Measurements from ENCODE around the gene ARV1. TPM values are rescaled to one million over a fixed set of nuclear protein-coding genes. Genes with fewer than 3 reads are reported as not detected.
"Not testable (repeated sequence)": the region's sequence is repeated elsewhere in the genome, so short reads cannot be mapped to it uniquely, and the experiment has no call there.

The ARV1 gene
- polyA plus RNA-seq, 1 donor from 2014 or later, result 63.4 TPM

DNA sequence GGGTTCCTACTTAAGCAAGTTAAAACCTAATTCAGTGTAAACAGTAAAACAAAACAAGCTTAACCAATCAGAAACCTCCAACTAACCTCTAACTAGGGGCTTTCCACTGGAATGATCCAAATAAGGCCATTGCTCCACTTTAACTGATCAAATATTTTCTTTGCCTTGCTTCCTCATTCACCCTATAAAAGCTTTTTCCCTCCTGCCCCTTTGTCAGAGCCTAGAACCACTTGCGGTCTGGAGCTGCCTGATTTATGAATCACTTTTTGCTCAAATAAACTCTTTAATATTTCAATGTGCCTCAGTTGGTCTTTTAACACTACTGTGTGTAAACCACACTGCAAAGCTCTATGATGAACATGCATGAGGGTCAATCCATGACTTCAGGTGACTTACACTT is 65.7 kb downstream of the ARV1 start:
- no peaks in the 10 kb centered on the region for H3F3A ChIP-seq (ENCODE audit: insufficient read depth, low read length, poor library complexity, severe bottlenecking)
- H2AFZ ChIP-seq (ENCODE audit: low read depth, low read length), result no peak overlapping the region
- H4K20me1 ChIP-seq (ENCODE audit: insufficient read depth), result no peaks in the 10 kb centered on the region
- H3K27ac ChIP-seq (ENCODE audit: low read length), result no peak overlapping the region
- no peaks in the 10 kb centered on the region for H3K9me2 ChIP-seq (ENCODE audit: insufficient read depth, low read length)
- H3K4me2 ChIP-seq (ENCODE audit: low read length), result no peak overlapping the region
- peaks cover 30% of the 10 kb centered on the region for H3K27me3 ChIP-seq (ENCODE audit: insufficient read depth, low read depth, low read length)
- no peak for TF ChIP-seq EZH2 (IDR thresholded peaks at IDR 0.05; ENCODE audit: borderline replicate concordance, insufficient read depth, low read length, poor library complexity, severe bottlenecking)
- TF ChIP-seq, protein P1, sequence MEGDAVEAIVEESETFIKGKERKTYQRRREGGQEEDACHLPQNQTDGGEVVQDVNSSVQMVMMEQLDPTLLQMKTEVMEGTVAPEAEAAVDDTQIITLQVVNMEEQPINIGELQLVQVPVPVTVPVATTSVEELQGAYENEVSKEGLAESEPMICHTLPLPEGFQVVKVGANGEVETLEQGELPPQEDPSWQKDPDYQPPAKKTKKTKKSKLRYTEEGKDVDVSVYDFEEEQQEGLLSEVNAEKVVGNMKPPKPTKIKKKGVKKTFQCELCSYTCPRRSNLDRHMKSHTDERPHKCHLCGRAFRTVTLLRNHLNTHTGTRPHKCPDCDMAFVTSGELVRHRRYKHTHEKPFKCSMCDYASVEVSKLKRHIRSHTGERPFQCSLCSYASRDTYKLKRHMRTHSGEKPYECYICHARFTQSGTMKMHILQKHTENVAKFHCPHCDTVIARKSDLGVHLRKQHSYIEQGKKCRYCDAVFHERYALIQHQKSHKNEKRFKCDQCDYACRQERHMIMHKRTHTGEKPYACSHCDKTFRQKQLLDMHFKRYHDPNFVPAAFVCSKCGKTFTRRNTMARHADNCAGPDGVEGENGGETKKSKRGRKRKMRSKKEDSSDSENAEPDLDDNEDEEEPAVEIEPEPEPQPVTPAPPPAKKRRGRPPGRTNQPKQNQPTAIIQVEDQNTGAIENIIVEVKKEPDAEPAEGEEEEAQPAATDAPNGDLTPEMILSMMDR (IDR thresholded peaks at IDR 0.05; ENCODE audit: poor library complexity, severe bottlenecking), result no peak
- TF ChIP-seq POLR2AphosphoS5 (IDR thresholded peaks at IDR 0.05), result no peak
- no peak for TF ChIP-seq MXI1 (conservative IDR thresholded peaks at IDR 0.05; ENCODE audit: poor library complexity, severe bottlenecking)
- TF ChIP-seq RAD21 (conservative IDR thresholded peaks at IDR 0.05), result no peak
- no peak for TF ChIP-seq EP300 (conservative IDR thresholded peaks at IDR 0.05; ENCODE audit: poor library complexity, severe bottlenecking)
- TF ChIP-seq TAF1 (IDR thresholded peaks at IDR 0.05; ENCODE audit: low read depth), result no peak
- no peak for TF ChIP-seq SMC3 (conservative IDR thresholded peaks at IDR 0.05; ENCODE audit: poor library complexity)
- TF ChIP-seq REST (IDR thresholded peaks at IDR 0.05; ENCODE audit: borderline replicate concordance), result no peak
- no peaks in the 10 kb centered on the region for H3K9me3 ChIP-seq (ENCODE audit: low read length)
- no peaks in the 10 kb centered on the region for H3K36me3 ChIP-seq (ENCODE audit: insufficient read depth, low read length)
- H3K9ac ChIP-seq (ENCODE audit: low read length), result no peak overlapping the region
- H3K4me3 ChIP-seq (ENCODE audit: low read length), result no peak overlapping the region
- no peaks in the 10 kb centered on the region for H3K79me2 ChIP-seq (replicated peaks; ENCODE audit: insufficient read depth, low read length)

DNA sequence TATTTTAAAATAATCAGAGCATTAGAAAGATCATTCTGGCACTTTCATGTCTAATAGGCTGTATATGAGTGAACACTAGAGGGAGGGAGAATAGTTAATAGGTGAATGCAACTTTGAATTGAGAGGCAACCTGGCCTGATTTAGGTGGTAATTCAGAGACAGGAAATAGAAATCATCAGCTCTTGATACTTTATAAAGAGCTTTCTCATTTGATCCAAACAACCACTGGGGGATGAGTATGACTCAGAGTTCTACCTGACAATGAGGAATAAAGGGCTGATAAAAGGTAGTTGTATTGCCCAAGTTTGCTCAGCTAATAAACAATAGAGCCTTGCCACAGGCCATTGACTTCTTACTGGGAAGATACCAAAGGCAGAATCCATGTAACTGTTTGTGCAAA is 66.4 kb downstream of the ARV1 start:
- Histone ChIP-seq H3K36me3 (ENCODE audit: insufficient read depth, low read length) (no peaks in the 10 kb centered on the region), H3K4me3 (ENCODE audit: low read length) (no peak overlapping the region), H3K9ac (ENCODE audit: low read length) (no peak overlapping the region), H3K79me2 (replicated peaks; ENCODE audit: insufficient read depth, low read length) (no peaks in the 10 kb centered on the region), H4K20me1 (ENCODE audit: insufficient read depth) (no peaks in the 10 kb centered on the region), H3K27me3 (ENCODE audit: insufficient read depth, low read depth, low read length) (peaks cover 26% of the 10 kb centered on the region), H3K9me2 (ENCODE audit: insufficient read depth, low read length) (no peaks in the 10 kb centered on the region), H3K9me3 (ENCODE audit: low read length) (no peaks in the 10 kb centered on the region), H2AFZ (ENCODE audit: low read depth, low read length) (no peak overlapping the region), H3K4me2 (ENCODE audit: low read length) (no peak overlapping the region), H3F3A (ENCODE audit: insufficient read depth, low read length, poor library complexity, severe bottlenecking) (no peaks in the 10 kb centered on the region), H3K27ac (ENCODE audit: low read length) (no peak overlapping the region)
- TF ChIP-seq EZH2 (IDR thresholded peaks at IDR 0.05; ENCODE audit: borderline replicate concordance, insufficient read depth, low read length, poor library complexity, severe bottlenecking) (no peak), POLR2AphosphoS5 (IDR thresholded peaks at IDR 0.05) (no peak), EP300 (conservative IDR thresholded peaks at IDR 0.05; ENCODE audit: poor library complexity, severe bottlenecking) (no peak), REST (IDR thresholded peaks at IDR 0.05; ENCODE audit: borderline replicate concordance) (no peak), MXI1 (conservative IDR thresholded peaks at IDR 0.05; ENCODE audit: poor library complexity, severe bottlenecking) (no peak), RAD21 (conservative IDR thresholded peaks at IDR 0.05) (no peak), SMC3 (conservative IDR thresholded peaks at IDR 0.05; ENCODE audit: poor library complexity) (no peak), TAF1 (IDR thresholded peaks at IDR 0.05; ENCODE audit: low read depth) (no peak)
- TF ChIP-seq, protein P1 (IDR thresholded peaks at IDR 0.05; ENCODE audit: poor library complexity, severe bottlenecking), result no peak

DNA sequence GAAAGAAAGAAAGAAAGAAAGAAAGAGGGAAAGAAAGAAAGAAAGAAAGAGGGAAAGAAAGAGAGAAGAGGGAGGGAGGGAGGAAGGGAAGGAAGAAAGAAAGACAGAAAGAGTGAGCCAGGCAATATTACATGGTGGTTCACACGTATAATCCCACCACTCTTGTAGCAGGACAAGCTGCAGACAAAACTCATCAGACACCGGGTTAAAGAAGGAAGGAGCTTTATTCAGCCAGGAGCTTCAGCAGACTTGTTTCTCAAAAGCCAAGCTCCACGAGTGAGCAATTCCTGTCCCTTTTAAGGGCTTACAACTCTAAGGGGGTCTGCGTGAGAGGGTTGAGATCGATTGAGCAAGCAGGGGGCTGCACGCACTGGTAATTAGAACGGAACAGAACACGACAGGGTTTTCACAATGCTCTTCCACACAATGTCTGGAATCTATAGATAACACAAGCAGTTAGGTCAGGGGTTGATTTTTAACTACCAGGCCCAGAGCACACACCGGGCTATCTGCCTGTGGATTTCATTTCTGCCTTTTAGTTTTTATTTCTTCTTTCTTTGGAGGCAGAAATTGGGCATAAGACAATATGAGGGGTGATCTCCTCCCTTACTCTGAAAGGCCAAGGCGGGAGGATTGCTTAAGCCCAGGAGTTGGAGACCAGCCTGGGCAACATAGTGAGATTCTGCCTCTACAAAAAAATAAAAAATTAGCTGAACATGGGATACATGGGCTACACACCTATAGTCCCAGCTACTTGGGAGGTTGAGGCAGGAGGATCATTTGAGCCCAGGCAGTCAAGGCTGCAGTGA is 67.2 kb downstream of the ARV1 start:
- peaks cover 17% of the 10 kb centered on the region for H3K27me3 ChIP-seq (ENCODE audit: insufficient read depth, low read depth, low read length)

More for the DNA sequence above, 67.2 kb downstream of the ARV1 start:
- not testable (repeated sequence) for H3K36me3 ChIP-seq (ENCODE audit: insufficient read depth, low read length); H3K27ac ChIP-seq (ENCODE audit: low read length); H3K4me3 ChIP-seq (ENCODE audit: low read length); H2AFZ ChIP-seq (ENCODE audit: low read depth, low read length); H3K9me3 ChIP-seq (ENCODE audit: low read length); H3K9ac ChIP-seq (ENCODE audit: low read length); H3K79me2 ChIP-seq (replicated peaks; ENCODE audit: insufficient read depth, low read length); H4K20me1 ChIP-seq (ENCODE audit: insufficient read depth); H3F3A ChIP-seq (ENCODE audit: insufficient read depth, low read length, poor library complexity, severe bottlenecking); H3K4me2 ChIP-seq (ENCODE audit: low read length); H3K9me2 ChIP-seq (ENCODE audit: insufficient read depth, low read length)
